ENCODE measurements around the gene SPOCK1. TPM values are rescaled to one million over a fixed set of nuclear protein-coding genes. Genes with fewer than 3 reads are reported as not detected.
"Not testable (repeated sequence)": the region's sequence is repeated elsewhere in the genome, so short reads cannot be mapped to it uniquely, and the experiment has no call there.

SPOCK1 gene
- total RNA-seq, 2 experiments from 2014 or later = 0.16 to 0.38 TPM

DNA sequence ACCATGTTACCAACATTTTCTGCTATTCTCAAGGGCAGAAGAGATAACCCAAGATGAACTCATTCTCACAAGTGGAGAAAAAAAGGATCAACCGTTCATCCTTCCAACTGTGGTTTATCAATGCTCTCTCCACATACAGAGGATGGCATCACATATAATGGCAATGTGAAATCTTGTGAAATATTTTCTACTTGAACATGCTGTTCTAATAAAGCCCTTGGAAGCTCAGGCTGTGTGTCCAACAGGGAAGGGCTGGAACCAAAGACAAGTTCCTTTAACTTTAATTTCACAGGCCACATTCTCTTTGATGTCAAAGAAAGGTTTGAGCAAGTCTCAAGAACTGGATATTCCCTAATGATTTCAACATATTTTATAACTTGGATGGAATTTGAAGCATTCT, 230.5 kb downstream of the SPOCK1 start:
- CTCF ChIA-PET = no interaction called here
- H3K27me3 Mint-ChIP-seq = peaks cover 18% of the 10 kb centered on the region
- no peak for ATAC-seq

DNA sequence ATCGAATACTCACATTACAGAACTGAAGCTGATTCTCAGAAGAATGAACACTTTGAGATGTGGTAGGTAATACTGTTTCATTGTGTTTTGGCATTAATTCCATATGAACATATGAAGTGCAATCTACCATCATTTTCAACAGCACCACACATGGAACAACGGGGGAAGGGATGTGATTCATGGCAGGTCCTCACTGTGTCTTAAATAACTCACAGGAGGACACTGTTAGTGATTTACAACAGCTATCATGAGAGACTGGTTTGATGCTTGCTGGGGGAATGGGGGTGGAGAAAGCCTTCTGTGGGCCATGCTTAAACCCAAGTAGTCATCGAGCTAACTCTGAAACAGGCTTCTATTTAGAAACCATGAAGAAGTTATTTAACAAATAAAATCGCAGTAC, 232.9 kb downstream of the SPOCK1 start:
- no peak overlapping the region for H3K4me3 Mint-ChIP-seq
- no peaks in the 10 kb centered on the region for H3K9me3 Mint-ChIP-seq (ENCODE audit: low read depth)
- H3K36me3 Mint-ChIP-seq = no peaks in the 10 kb centered on the region
- no peaks in the 10 kb centered on the region for H3K4me1 Mint-ChIP-seq
- ATAC-seq (no peak), DNase-seq (no peak)
- CTCF ChIA-PET = no interaction called here
- H3K27ac Mint-ChIP-seq = no peak overlapping the region
- H3K27me3 Mint-ChIP-seq = peaks cover 23% of the 10 kb centered on the region

More for the DNA sequence above, 230.5 kb downstream of the SPOCK1 start:
- no peak overlapping the region for H3K4me3 Mint-ChIP-seq
- no peaks in the 10 kb centered on the region for H3K4me1 Mint-ChIP-seq
- no peaks in the 10 kb centered on the region for H3K36me3 Mint-ChIP-seq
- no peak for DNase-seq
- no peak overlapping the region for H3K27ac Mint-ChIP-seq
- no peaks in the 10 kb centered on the region for H3K9me3 Mint-ChIP-seq (ENCODE audit: low read depth)

DNA sequence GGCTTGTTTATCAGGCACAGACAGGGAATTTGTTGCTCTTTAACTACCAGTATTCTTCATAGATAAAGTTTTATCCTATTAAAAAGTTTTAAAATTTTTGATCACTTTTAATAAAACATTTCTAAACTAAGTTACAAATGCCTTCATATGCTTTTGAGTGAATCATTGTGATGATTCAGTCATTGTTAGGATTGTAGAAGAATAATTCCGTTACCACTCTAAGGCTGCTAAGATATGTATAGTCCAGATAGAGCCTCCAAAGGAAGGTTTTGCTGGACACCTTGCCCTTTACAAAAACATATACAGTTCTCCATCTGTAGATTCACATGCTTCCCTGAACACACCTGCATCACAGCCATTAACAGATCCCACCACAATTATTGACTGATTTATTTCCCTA, 233.7 kb downstream of the SPOCK1 start:
- ATAC-seq (no peak), DNase-seq (no peak)
- Mint-ChIP-seq H3K27me3 (peaks cover 23% of the 10 kb centered on the region), H3K4me1 (no peaks in the 10 kb centered on the region), H3K4me3 (no peak overlapping the region), H3K9me3 (ENCODE audit: low read depth) (no peaks in the 10 kb centered on the region), H3K36me3 (no peaks in the 10 kb centered on the region), H3K27ac (no peak overlapping the region)
- CTCF ChIA-PET = no interaction called here

DNA sequence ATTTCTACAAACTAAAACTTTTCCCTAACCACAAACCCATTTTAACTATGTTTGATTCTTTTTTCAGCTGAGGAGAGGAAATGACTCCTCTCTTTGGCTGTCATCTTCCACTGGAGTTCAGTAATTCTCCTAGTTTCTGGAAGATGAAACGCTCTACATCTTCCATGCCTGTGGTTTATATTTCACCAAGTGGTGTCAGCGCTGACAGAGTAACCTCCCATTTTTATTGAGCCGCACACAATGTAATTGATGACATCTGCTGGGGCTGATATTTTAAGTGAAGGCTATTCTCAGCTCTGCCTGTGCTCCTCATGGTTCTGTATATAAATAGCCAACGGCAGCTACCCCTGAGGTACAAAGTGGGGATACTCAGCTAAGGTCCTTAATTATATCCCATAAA, 234.6 kb downstream of the SPOCK1 start:
- Mint-ChIP-seq H3K36me3 (no peaks in the 10 kb centered on the region), H3K4me1 (no peaks in the 10 kb centered on the region), H3K27me3 (peaks cover 23% of the 10 kb centered on the region)

DNA sequence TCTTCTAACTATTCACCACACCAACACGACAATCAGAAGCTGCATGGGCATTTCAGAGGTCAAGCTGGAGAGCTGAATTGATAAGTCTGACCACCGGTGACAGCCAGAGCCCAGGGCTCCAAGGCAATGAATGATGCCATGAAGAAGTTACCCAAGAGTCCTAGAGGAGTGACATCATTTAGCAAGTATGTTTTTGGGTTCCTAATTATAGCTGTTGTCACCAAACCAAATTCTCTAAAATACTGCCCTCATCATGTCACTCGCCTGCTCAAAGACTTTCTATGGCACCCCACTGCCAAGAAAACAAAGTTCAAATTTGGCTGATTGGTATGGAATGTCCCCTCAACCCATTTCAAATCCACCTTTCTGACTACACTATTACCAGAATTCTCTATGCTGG, 235.1 kb downstream of the SPOCK1 start:
- Mint-ChIP-seq H3K9me3 (ENCODE audit: low read depth) (no peaks in the 10 kb centered on the region), H3K4me1 (no peaks in the 10 kb centered on the region), H3K4me3 (no peak overlapping the region), H3K27ac (no peak overlapping the region), H3K27me3 (peaks cover 23% of the 10 kb centered on the region), H3K36me3 (no peaks in the 10 kb centered on the region)
- CTCF ChIA-PET = no interaction called here
- ATAC-seq = no peak
- no peak for DNase-seq

More for the DNA sequence above, 234.6 kb downstream of the SPOCK1 start:
- no peak overlapping the region for H3K4me3 Mint-ChIP-seq
- DNase-seq (no peak), ATAC-seq (no peak)
- CTCF ChIA-PET = no interaction called here
- H3K9me3 Mint-ChIP-seq (ENCODE audit: low read depth) = no peaks in the 10 kb centered on the region
- no peak overlapping the region for H3K27ac Mint-ChIP-seq

DNA sequence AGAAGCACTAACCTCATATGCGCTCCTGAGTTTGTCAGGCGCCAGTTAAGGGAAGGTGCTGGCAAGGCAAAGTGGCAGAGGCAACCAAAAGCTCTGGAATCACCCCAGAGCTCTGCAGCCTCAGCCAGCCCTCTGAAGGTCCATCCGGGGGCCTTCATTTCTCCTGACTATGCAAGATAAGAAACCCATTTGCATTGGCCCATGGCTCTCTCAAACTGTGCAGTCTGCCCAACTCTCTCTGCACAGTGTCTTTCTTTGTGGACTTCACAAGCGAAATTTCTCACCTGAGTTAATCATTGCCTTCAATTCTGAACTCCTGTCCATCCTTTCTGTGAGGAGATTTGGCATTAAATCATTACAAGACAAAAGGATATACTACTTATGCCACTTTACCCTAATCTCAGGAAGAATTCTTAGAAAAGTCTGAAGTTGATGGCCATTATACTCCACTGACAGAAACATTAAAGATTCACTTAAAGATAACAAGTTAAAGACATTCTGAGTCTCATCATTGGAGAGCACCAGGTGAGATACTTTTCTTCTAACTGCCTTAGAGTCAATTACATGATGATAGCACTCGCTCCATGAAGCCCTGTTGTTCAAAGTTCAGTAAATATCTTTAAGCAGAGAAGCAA, 235.6 kb downstream of the SPOCK1 start:
- Mint-ChIP-seq H3K4me3 (no peak overlapping the region), H3K27ac (no peak overlapping the region), H3K27me3 (peaks cover 23% of the 10 kb centered on the region), H3K9me3 (ENCODE audit: low read depth) (no peaks in the 10 kb centered on the region), H3K4me1 (no peaks in the 10 kb centered on the region), H3K36me3 (no peaks in the 10 kb centered on the region)
- CTCF ChIA-PET = no interaction called here
- ATAC-seq (no peak), DNase-seq (no peak)

DNA sequence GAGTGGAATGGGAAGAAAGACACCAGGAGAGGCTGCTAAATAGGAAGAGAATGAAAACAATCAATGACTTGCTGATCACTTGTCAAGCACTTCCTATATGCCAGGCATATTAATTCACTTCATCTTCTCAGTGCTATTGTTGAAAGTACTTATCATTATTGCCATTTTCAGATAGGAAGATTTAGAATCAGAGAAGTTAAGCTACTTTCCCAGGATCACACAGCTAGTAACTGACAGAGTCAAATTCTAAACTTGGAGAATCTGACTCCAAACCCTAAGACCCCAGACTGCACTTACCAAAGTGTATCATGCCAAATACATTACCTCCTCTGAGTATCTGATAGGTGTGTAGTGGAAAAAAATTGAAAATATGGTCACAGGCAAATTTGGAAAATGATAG, 236.3 kb downstream of the SPOCK1 start:
- no peak for DNase-seq
- H3K4me3 Mint-ChIP-seq = no peak overlapping the region
- ATAC-seq = no peak
- no peaks in the 10 kb centered on the region for H3K36me3 Mint-ChIP-seq
- no peak overlapping the region for H3K27ac Mint-ChIP-seq
- H3K9me3 Mint-ChIP-seq (ENCODE audit: low read depth) = no peaks in the 10 kb centered on the region
- CTCF ChIA-PET = no interaction called here
- H3K4me1 Mint-ChIP-seq = no peaks in the 10 kb centered on the region
- H3K27me3 Mint-ChIP-seq = peaks cover 21% of the 10 kb centered on the region

DNA sequence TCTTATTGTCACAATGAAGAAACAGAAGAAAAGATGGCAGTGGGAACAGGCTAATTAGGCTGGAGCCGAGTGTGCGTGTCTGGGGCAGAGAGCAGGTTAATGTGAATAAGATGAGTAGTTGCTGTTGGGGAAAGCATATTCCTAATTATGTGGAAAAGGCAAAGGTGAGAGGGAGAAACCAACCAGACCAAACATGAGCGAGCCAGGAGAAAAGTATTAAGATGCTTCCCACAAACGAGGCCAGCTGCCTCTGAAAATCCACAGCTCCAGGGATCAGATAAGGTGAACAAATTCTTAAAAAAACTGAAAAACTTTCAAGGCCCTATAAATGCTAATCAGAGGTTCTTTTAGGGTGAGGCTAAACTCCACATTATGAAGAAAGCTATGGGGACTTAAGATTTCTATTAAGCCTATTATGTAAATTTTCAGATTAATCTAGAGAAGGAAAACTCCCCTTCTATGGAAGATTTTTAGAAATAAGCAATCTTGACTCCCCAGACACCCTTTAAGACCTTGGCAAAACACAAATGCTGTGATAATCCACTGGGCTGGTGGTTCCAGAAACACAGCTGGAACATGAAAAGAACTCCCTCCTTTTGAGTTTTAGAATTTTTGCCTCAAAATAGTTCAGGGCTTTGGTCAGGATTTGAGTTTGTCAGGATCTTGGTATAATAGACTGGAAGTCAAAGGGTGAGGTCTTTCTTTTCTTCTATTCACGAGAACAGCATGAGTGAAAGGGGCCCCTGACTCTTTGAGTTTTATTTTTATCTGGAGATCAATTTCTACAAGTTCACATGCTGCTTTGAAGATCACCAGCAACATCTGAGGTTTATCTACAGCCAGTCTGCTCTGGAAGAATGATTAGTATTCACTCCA, 238.1 kb downstream of the SPOCK1 start:
- CTCF ChIA-PET = no interaction called here

DNA sequence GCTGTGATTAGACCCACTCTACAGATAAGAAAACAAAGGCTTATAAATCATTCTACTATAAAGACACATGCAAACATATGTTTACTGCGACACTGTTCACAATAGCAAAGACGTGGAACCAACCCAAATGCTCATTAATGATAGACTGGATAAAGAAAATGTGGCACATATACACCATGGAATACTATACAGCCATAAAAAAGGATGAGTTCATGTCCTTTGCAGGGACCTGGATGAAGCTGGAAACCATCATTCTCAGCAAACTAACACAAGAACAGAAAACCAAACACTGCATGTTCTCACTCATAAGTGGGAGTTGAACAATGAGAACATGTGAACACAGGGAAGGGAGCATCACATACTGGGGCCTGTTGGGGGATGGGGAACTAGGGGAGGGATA, 240.0 kb downstream of the SPOCK1 start:
- CTCF ChIA-PET = not testable (repeated sequence)

More for the DNA sequence above, 238.1 kb downstream of the SPOCK1 start:
- H3K36me3 Mint-ChIP-seq = no peaks in the 10 kb centered on the region
- peaks cover 10% of the 10 kb centered on the region for H3K27me3 Mint-ChIP-seq
- H3K4me3 Mint-ChIP-seq = no peak overlapping the region
- ATAC-seq = no peak
- H3K9me3 Mint-ChIP-seq (ENCODE audit: low read depth) = no peaks in the 10 kb centered on the region
- H3K4me1 Mint-ChIP-seq = no peaks in the 10 kb centered on the region
- DNase-seq = no peak
- H3K27ac Mint-ChIP-seq = no peak overlapping the region

DNA sequence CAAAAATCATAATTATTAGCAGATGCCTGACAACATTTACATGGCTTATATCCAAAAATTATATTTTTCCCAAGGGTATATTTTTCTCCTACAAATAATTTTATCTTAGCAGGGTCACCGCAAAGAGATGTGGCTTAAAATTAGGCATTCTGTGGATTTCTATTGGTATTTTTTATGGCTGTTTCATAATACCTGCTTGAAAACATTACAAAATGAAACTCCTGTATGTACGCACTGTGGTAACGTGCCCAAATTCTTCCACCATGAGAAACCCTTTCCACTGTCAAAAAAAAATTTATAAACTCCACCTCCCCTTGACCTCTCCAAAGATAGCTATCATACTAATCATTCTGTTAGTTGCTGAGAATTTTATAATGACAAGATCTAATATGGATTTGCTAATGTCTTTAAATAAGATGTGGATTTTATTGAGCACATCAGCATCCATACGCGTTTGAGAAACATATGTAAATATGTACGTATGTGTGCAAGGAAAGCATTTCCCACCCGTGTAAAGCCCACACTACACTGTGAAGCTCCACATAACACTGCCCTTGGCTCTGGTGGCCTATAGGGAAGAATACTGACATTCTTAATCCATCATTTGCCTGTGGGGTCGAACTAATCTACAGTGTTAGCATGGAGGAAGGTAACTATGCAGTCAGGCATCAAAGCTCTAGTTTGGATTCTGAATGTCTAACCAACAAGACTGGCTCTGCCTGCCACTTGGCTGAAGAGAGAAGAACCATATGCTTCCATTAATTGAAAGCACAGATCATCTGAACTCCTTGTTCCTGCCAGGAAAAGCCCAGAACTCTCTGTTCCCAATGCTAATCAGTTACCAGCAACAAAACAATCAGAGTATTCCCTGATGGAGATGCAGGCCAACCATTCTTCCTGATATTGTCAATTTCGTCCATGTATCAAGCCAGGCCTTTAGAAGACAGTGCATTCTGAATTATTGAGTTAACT, 244.7 kb downstream of the SPOCK1 start:
- H3K4me3 Mint-ChIP-seq = no peak overlapping the region
- no peak for DNase-seq
- no peaks in the 10 kb centered on the region for H3K4me1 Mint-ChIP-seq

More for the DNA sequence above, 240.0 kb downstream of the SPOCK1 start:
- not testable (repeated sequence) for H3K36me3 Mint-ChIP-seq; DNase-seq; H3K4me1 Mint-ChIP-seq; H3K9me3 Mint-ChIP-seq (ENCODE audit: low read depth); H3K27ac Mint-ChIP-seq; ATAC-seq; H3K4me3 Mint-ChIP-seq; H3K27me3 Mint-ChIP-seq

DNA sequence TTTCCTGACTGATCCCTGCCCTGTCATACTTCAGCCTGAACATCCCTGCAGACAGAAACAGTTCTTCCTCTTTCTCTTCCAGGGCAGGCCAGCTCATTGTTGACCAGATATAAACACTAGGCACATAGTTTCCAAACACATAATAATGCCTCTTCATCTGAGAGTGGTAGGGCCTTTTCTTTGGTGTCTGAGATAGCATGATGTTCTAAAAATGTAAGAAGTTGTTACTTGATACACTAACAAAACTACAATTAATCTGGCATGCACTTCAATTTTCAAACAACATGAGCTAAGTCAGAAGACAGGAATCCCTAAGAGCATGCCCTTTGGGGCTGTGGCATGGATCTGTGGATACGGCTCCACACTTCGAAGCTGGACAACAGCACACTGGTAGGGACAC, 246.6 kb downstream of the SPOCK1 start:
- no peaks in the 10 kb centered on the region for H3K27me3 Mint-ChIP-seq
- H3K4me1 Mint-ChIP-seq = no peaks in the 10 kb centered on the region
- no peak overlapping the region for H3K27ac Mint-ChIP-seq
- H3K9me3 Mint-ChIP-seq (ENCODE audit: low read depth) = no peaks in the 10 kb centered on the region
- ATAC-seq = no peak
- H3K4me3 Mint-ChIP-seq = no peak overlapping the region
- no peaks in the 10 kb centered on the region for H3K36me3 Mint-ChIP-seq
- CTCF ChIA-PET = no interaction called here
- DNase-seq = no peak

More for the DNA sequence above, 244.7 kb downstream of the SPOCK1 start:
- CTCF ChIA-PET = no interaction called here
- Mint-ChIP-seq H3K9me3 (ENCODE audit: low read depth) (no peaks in the 10 kb centered on the region), H3K27ac (no peak overlapping the region), H3K27me3 (no peaks in the 10 kb centered on the region), H3K36me3 (no peaks in the 10 kb centered on the region)
- no peak for ATAC-seq

DNA sequence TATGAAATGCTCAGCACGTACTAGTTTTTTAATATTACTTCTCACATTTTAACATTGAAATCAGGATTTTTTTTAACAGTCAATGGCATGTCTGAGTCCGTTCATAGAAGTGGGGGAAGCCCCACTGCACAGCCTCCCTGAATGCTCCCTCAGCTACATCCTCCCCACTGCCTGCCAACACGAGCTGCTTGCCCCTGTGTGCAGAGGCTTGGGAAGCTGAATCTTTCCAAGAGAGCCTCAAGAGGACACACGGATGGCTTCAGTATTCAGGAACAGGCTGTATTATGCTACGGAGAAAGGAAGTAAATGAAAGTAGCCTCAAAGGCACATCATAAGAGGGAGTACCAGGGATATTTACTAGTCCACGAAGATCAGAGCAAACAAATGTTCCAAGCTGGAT, 248.7 kb downstream of the SPOCK1 start:
- ATAC-seq (no peak), DNase-seq (no peak)
- H3K4me1 Mint-ChIP-seq = no peaks in the 10 kb centered on the region
- CTCF ChIA-PET = no interaction called here
- no peaks in the 10 kb centered on the region for H3K9me3 Mint-ChIP-seq (ENCODE audit: low read depth)
- no peaks in the 10 kb centered on the region for H3K36me3 Mint-ChIP-seq
- no peak overlapping the region for H3K4me3 Mint-ChIP-seq
- no peaks in the 10 kb centered on the region for H3K27me3 Mint-ChIP-seq
- no peak overlapping the region for H3K27ac Mint-ChIP-seq

DNA sequence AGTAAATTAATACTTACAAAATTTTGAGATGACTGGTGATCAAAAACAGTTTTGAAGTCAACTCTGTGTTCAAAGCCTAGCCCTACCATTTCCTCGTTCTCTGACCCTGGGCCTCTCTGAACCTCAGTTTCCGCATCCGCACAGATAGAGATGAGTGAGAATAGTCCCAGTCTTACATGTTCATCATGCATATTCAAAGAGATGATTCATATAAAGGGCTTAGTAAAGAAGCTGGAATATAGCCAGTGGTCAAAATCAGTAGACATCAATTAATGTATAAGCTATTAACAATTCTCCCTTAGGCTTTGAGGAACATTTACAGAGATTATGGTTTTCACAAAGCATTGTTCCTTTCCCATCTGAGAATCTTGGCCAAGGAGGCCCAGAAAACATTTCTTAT, 250.6 kb downstream of the SPOCK1 start:
- H3K27me3 Mint-ChIP-seq = no peaks in the 10 kb centered on the region
- H3K4me3 Mint-ChIP-seq = no peak overlapping the region
- no peaks in the 10 kb centered on the region for H3K36me3 Mint-ChIP-seq
- H3K4me1 Mint-ChIP-seq = no peaks in the 10 kb centered on the region
- no peaks in the 10 kb centered on the region for H3K9me3 Mint-ChIP-seq (ENCODE audit: low read depth)
- ATAC-seq (no peak), DNase-seq (no peak)
- CTCF ChIA-PET = no interaction called here
- H3K27ac Mint-ChIP-seq = no peak overlapping the region

Data from activated CD8-positive, alpha-beta memory T cell treated with anti-CD3 and anti-CD28 coated beads, Interleukin-2, amount 10 ng/mL, durations not matched to agents 7 days and 5 days (primary cell).